HepG2 (cell line): ENCODE results near the gene CR2.

Experiments used
- EP300 ChIP-seq, 3 experiments: sonication (generic) in 1 of 3; formaldehyde crosslinking in 1 of 3; IDR thresholded peaks; 2 replicates each; pipeline versions ENCODE4 v1.5.1 to v1.6.1; 2011 to 2020; ENCODE audit warnings: low read depth in 2 of 3, low read length in 2 of 3, borderline replicate concordance in 1 of 3, improper control_type of control experiment in 1 of 3, mild to moderate bottlenecking in 1 of 3, missing genetic modification reagents in 1 of 3, moderate library complexity in 1 of 3
- FOXA1 ChIP-seq, 2 experiments: fragments of 450-650 bp in 1 of 2; sonication (generic) in 1 of 2; formaldehyde crosslinking in 1 of 2; IDR thresholded peaks; 2 replicates each; pipeline versions ENCODE4 v1.4.0 to v1.6.1; 2016 to 2020; ENCODE audit warnings: missing genetic modification reagents in 1 of 2
- MTERF4 ChIP-seq: sonication (generic); formaldehyde crosslinking; IDR thresholded peaks from 2 replicates; pipeline ENCODE4 v1.8.0; 2023; ENCODE audit warnings: mild to moderate bottlenecking, missing genetic modification reagents
- MXI1 ChIP-seq: IDR thresholded peaks from 3 replicates; pipeline ENCODE4 v1.6.1; 2012; ENCODE audit warnings: low read depth, low read length, inconsistent platforms, borderline replicate concordance
- POLR2A ChIP-seq, 2 experiments: IDR thresholded peaks; 2 replicates each; pipeline ENCODE4 v1.6.1; 2011; ENCODE audit warnings: low read depth in 2 of 2, low read length in 2 of 2, mild to moderate bottlenecking in 1 of 2, moderate library complexity in 1 of 2; ENCODE audit not compliant: insufficient read depth in 1 of 2
- POLR2AphosphoS5 ChIP-seq: IDR thresholded peaks from 2 replicates; pipeline ENCODE4 v1.6.1; 2012; ENCODE audit warnings: low read depth, low read length
- SETDB1 ChIP-seq: sonication (generic); formaldehyde crosslinking; IDR thresholded peaks from 2 replicates; pipeline ENCODE4 v1.5.1; 2020; ENCODE audit warnings: missing genetic modification reagents, mild to moderate bottlenecking, borderline replicate concordance
- ZFP62 ChIP-seq: sonication (generic); formaldehyde crosslinking; IDR thresholded peaks from 2 replicates; pipeline ENCODE4 v1.4.0; 2020; ENCODE audit warnings: missing genetic modification reagents
- ZNF264 ChIP-seq: sonication (generic); formaldehyde crosslinking; IDR thresholded peaks from 2 replicates; pipeline ENCODE4 v1.4.0; 2020; ENCODE audit warnings: missing genetic modification reagents
- ZNF350 ChIP-seq: sonication (generic); formaldehyde crosslinking; IDR thresholded peaks from 2 replicates; pipeline ENCODE4 v1.4.0; 2020; ENCODE audit warnings: mild to moderate bottlenecking, low read depth, missing genetic modification reagents, borderline replicate concordance
- ZNF598 ChIP-seq: sonication (generic); formaldehyde crosslinking; IDR thresholded peaks from 2 replicates; pipeline ENCODE4 v1.5.1; 2020; ENCODE audit warnings: mild to moderate bottlenecking, missing genetic modification reagents, borderline replicate concordance
- TF ChIP-seq, protein P1 (sequence below): sonication (generic); formaldehyde crosslinking; IDR thresholded peaks from 2 replicates; pipeline ENCODE4 v1.5.0; 2020; ENCODE audit warnings: mild to moderate bottlenecking, missing genetic modification reagents, moderate library complexity

DNA sequence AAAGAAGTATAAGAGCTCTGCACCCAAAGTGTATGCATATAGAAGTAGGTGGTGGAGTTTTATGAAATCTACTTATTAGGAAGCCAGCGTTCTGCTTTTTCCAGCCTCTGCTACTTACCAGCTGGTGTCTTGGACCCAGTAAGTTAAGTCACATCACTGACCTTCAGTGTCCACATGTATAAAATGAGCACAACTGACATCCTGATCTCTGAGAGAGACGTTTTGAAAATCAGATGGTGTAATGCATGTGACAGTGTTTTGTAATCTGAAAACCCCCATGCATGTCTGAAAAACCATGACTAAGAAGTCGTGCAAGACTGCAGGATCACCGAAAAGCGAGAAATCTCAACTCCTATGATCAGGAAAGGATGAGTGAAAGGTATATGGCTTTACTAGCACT, 43.8 kb downstream of the CR2 start:
- TF ChIP-seq POLR2A (IDR thresholded peaks at IDR 0.05; ENCODE audit: insufficient read depth in 1 of 2, low read depth in 2 of 2, low read length in 2 of 2) (no peak), ZNF264 (CRISPR knock-in tag) (no peak), EP300 (IDR thresholded peaks at IDR 0.05; ENCODE audit: low read depth in 2 of 2, low read length in 2 of 2) (no peak), EP300 (CRISPR knock-in tag; IDR thresholded peaks at IDR 0.05; ENCODE audit: borderline replicate concordance) (no peak), ZNF598 (CRISPR knock-in tag) (no peak), MTERF4 (CRISPR knock-in tag) (no peak), ZFP62 (CRISPR knock-in tag) (no peak), FOXA1 (IDR thresholded peaks at IDR 0.05) (no peak), FOXA1 (CRISPR knock-in tag; IDR thresholded peaks at IDR 0.05) (no peak), MXI1 (no peak), ZNF350 (CRISPR knock-in tag) (no peak), POLR2AphosphoS5 (no peak), SETDB1 (CRISPR knock-in tag) (no peak)
- TF ChIP-seq, protein P1, sequence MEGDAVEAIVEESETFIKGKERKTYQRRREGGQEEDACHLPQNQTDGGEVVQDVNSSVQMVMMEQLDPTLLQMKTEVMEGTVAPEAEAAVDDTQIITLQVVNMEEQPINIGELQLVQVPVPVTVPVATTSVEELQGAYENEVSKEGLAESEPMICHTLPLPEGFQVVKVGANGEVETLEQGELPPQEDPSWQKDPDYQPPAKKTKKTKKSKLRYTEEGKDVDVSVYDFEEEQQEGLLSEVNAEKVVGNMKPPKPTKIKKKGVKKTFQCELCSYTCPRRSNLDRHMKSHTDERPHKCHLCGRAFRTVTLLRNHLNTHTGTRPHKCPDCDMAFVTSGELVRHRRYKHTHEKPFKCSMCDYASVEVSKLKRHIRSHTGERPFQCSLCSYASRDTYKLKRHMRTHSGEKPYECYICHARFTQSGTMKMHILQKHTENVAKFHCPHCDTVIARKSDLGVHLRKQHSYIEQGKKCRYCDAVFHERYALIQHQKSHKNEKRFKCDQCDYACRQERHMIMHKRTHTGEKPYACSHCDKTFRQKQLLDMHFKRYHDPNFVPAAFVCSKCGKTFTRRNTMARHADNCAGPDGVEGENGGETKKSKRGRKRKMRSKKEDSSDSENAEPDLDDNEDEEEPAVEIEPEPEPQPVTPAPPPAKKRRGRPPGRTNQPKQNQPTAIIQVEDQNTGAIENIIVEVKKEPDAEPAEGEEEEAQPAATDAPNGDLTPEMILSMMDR (CRISPR knock-in tag) = no peak
